ENCODE data around the gene AMFR.

AMFR gene

GRCh38 chr16:56325956-56326355 lies 99.4 kb downstream of the AMFR start:
- H3K27ac ChIP-seq = no peak overlapping the region
- TF ChIP-seq CTCF (conservative IDR thresholded peaks at IDR 0.05) = no peak

GRCh38 chr16:56324406-56324805 lies 100.9 kb downstream of the AMFR start:
- TF ChIP-seq CTCF (conservative IDR thresholded peaks at IDR 0.05) = no peak

GRCh38 chr16:56321571-56321970 lies 103.8 kb downstream of the AMFR start:
- TF ChIP-seq CTCF (conservative IDR thresholded peaks at IDR 0.05) = no peak
- no peak overlapping the region for H3K27ac ChIP-seq

More at GRCh38 chr16:56324406-56324805, 100.9 kb downstream of the AMFR start:
- no peak overlapping the region for H3K27ac ChIP-seq

- TF ChIP-seq CTCF (conservative IDR thresholded peaks at IDR 0.05) = no peak
- H3K27ac ChIP-seq = no peak overlapping the region
Observed at GRCh38 chr16:56320811-56321558, 104.4 kb downstream of the AMFR start.

GRCh38 chr16:56320056-56320455 lies 105.3 kb downstream of the AMFR start:
- TF ChIP-seq CTCF (conservative IDR thresholded peaks at IDR 0.05) = no peak

GRCh38 chr16:56319376-56319775 lies 106.0 kb downstream of the AMFR start:
- no peak for TF ChIP-seq CTCF (conservative IDR thresholded peaks at IDR 0.05)
- no peak overlapping the region for H3K27ac ChIP-seq

More at GRCh38 chr16:56320056-56320455, 105.3 kb downstream of the AMFR start:
- H3K27ac ChIP-seq = no peak overlapping the region

- no peak for TF ChIP-seq CTCF (conservative IDR thresholded peaks at IDR 0.05)
- no peak overlapping the region for H3K27ac ChIP-seq
Observed at GRCh38 chr16:56318827-56319140, 106.6 kb downstream of the AMFR start.
